GM18951 (cell line): ENCODE data around the gene DLEU7.

ENCODE experiments used
- POLR2A ChIP-seq: IDR thresholded peaks from 4 replicates; pipeline ENCODE4 v1.6.1; 2011; ENCODE audit warnings: mild to moderate bottlenecking; ENCODE audit not compliant: insufficient read length, insufficient read depth; ENCODE audit errors: extremely low read depth
- in situ Hi-C: fragments of 300-500 bp; cut with MboI; formaldehyde crosslinking; loops from one replicate; pipeline ENCODE4 v1.12.0; 2022; ENCODE audit warnings: low sequenced_read_pairs, mixed read lengths, inconsistent platforms; ENCODE audit not compliant: unreplicated experiment

Gene DLEU7

GRCh38 chr13:50797091-50797490 is 46.4 kb downstream of the DLEU7 start:
- in situ Hi-C loops = no loop called here
- no peak for TF ChIP-seq POLR2A

GRCh38 chr13:50796463-50796862 is 47.0 kb downstream of the DLEU7 start:
- in situ Hi-C loops = no loop called here

GRCh38 chr13:50794226-50794625 is 49.3 kb downstream of the DLEU7 start:
- TF ChIP-seq POLR2A = no peak
- in situ Hi-C loops = no loop called here

More at GRCh38 chr13:50796463-50796862, 47.0 kb downstream of the DLEU7 start:
- no peak for TF ChIP-seq POLR2A

- no peak for TF ChIP-seq POLR2A
- in situ Hi-C loops = no loop called here
These were observed 50.5 kb downstream of the DLEU7 start for GRCh38 chr13:50793026-50793425.

GRCh38 chr13:50788551-50789210 is 54.8 kb downstream of the DLEU7 start:
- TF ChIP-seq POLR2A = no peak
- in situ Hi-C loops = no loop called here

- in situ Hi-C loops = no loop called here
- no peak for TF ChIP-seq POLR2A
These were observed 55.9 kb downstream of the DLEU7 start for GRCh38 chr13:50787316-50788195.

GRCh38 chr13:50783717-50784290 is 59.7 kb downstream of the DLEU7 start:
- no peak for TF ChIP-seq POLR2A
- in situ Hi-C loops = no loop called here

- no peak for TF ChIP-seq POLR2A
- in situ Hi-C loops = no loop called here
These were observed 60.4 kb downstream of the DLEU7 start for GRCh38 chr13:50783066-50783465.

GRCh38 chr13:50780201-50781015 is 63.1 kb downstream of the DLEU7 start:
- in situ Hi-C loops = no loop called here
- TF ChIP-seq POLR2A = no peak

GRCh38 chr13:50779443-50780200 is 63.9 kb downstream of the DLEU7 start:
- TF ChIP-seq POLR2A = no peak
- in situ Hi-C loops = no loop called here
